Liver (tissue), 9 donors: ENCODE measurements around the gene NCR2. TPM values are rescaled to one million over a fixed set of nuclear protein-coding genes. Genes with fewer than 3 reads are reported as not detected.

Source experiments
- DNase-seq: peaks from one replicate; pipeline ENCODE4 v3.0.0-alpha.2; 2017; ENCODE audit warnings: low spot score
- H3K27ac ChIP-seq, 2 donors: one replicate each; pipeline ENCODE4 v1.7.0; 2013; ENCODE audit warnings: inconsistent platforms in 2 of 2, low read length in 2 of 2, control low read depth in 1 of 2, low read depth in 1 of 2, mild to moderate bottlenecking in 1 of 2
- H3K27me3 ChIP-seq, 4 donors: one replicate each; pipeline versions ENCODE4 v1.6.1 to v1.7.0; 2013; ENCODE audit warnings: low read length in 3 of 4, inconsistent platforms in 1 of 4, mild to moderate bottlenecking in 1 of 4, moderate library complexity in 1 of 4; ENCODE audit not compliant: control insufficient read depth in 4 of 4, insufficient read depth in 4 of 4
- H3K36me3 ChIP-seq, 4 donors: one replicate each; pipeline versions ENCODE4 v1.6.1 to v1.7.0; 2013; ENCODE audit warnings: low read length in 3 of 4, mild to moderate bottlenecking in 3 of 4, low read depth in 1 of 4, moderate library complexity in 1 of 4; ENCODE audit not compliant: control insufficient read depth in 4 of 4, insufficient read depth in 3 of 4
- H3K4me1 ChIP-seq, 4 donors: one replicate each; pipeline versions ENCODE4 v1.6.1 to v1.7.0; 2013; ENCODE audit warnings: low read length in 3 of 4, mild to moderate bottlenecking in 3 of 4, moderate library complexity in 1 of 4; ENCODE audit not compliant: control insufficient read depth in 4 of 4, insufficient read depth in 4 of 4
- H3K4me3 ChIP-seq, 3 donors: one replicate each; pipeline versions ENCODE4 v1.6.1 to v1.7.0; 2013; ENCODE audit warnings: low read length in 3 of 3, control low read depth in 1 of 3, low read depth in 1 of 3, mild to moderate bottlenecking in 1 of 3
- H3K9ac ChIP-seq, 2 donors: one replicate each; pipeline ENCODE4 v1.7.0; 2013; ENCODE audit warnings: low read length in 2 of 2, mild to moderate bottlenecking in 2 of 2, moderate library complexity in 2 of 2, control low read depth in 1 of 2, low read depth in 1 of 2
- H3K9me3 ChIP-seq, 4 donors: one replicate each; pipeline versions ENCODE4 v1.6.1 to v1.7.0; 2013; ENCODE audit warnings: low read length in 3 of 4; ENCODE audit not compliant: control insufficient read depth in 4 of 4
- ATF3 ChIP-seq: IDR thresholded peaks from 2 replicates; pipeline ENCODE4 v1.6.1; 2016; ENCODE audit warnings: antibody characterized with exemption
- CTCF ChIP-seq: fragments of 150-350 bp; IDR thresholded peaks from 2 replicates; pipeline ENCODE4 v1.5.1; 2017; ENCODE audit warnings: improper control_type of control experiment, low read depth, low read length; ENCODE audit not compliant: missing input control
- EGR1 ChIP-seq, 2 donors: IDR thresholded peaks; 2 replicates each; pipeline ENCODE4 v1.6.1; 2016 to 2018; ENCODE audit warnings: antibody characterized with exemption in 2 of 2, low read depth in 2 of 2
- FOXA1 ChIP-seq: IDR thresholded peaks from 2 replicates; pipeline ENCODE4 v1.6.1; 2016; ENCODE audit warnings: antibody characterized with exemption
- FOXA2 ChIP-seq: IDR thresholded peaks from 2 replicates; pipeline ENCODE4 v1.6.1; 2016; ENCODE audit warnings: antibody characterized with exemption
- GABPA ChIP-seq, 2 donors: IDR thresholded peaks in 1 of 2; conservative IDR thresholded peaks in 1 of 2; 2 replicates each; pipeline ENCODE4 v1.6.1; 2016; ENCODE audit warnings: antibody characterized with exemption in 2 of 2, mild to moderate bottlenecking in 1 of 2, moderate library complexity in 1 of 2
- HNF4A ChIP-seq, 2 donors: conservative IDR thresholded peaks; 2 replicates each; pipeline ENCODE4 v1.6.1; 2016; ENCODE audit warnings: antibody characterized with exemption in 2 of 2, mild to moderate bottlenecking in 2 of 2
- HNF4G ChIP-seq: IDR thresholded peaks from 2 replicates; pipeline ENCODE4 v1.6.1; 2016; ENCODE audit warnings: antibody characterized with exemption
- JUND ChIP-seq, 2 donors: IDR thresholded peaks; 2 replicates each; pipeline ENCODE4 v1.6.1; 2016; ENCODE audit warnings: antibody characterized with exemption in 2 of 2
- MAX ChIP-seq: IDR thresholded peaks from 2 replicates; pipeline ENCODE4 v1.6.1; 2016; ENCODE audit warnings: antibody characterized with exemption
- NR2F2 ChIP-seq: IDR thresholded peaks from 2 replicates; pipeline ENCODE4 v1.6.1; 2016; ENCODE audit warnings: antibody characterized with exemption
- RAD21 ChIP-seq, 2 donors: IDR thresholded peaks; 2 replicates each; pipeline ENCODE4 v1.6.1; 2016; ENCODE audit warnings: antibody characterized with exemption in 2 of 2, mild to moderate bottlenecking in 2 of 2
- REST ChIP-seq: IDR thresholded peaks from 2 replicates; pipeline ENCODE4 v1.6.1; 2016; ENCODE audit warnings: antibody characterized with exemption, mild to moderate bottlenecking
- RXRA ChIP-seq, 2 donors: IDR thresholded peaks; 2 replicates each; pipeline ENCODE4 v1.6.1; 2017 to 2018; ENCODE audit warnings: antibody characterized with exemption in 2 of 2, mild to moderate bottlenecking in 1 of 2
- SP1 ChIP-seq: IDR thresholded peaks from 2 replicates; pipeline ENCODE4 v1.6.1; 2018; ENCODE audit warnings: antibody characterized with exemption, mild to moderate bottlenecking
- TAF1 ChIP-seq: conservative IDR thresholded peaks from 2 replicates; pipeline ENCODE4 v1.6.1; 2016; ENCODE audit warnings: antibody characterized with exemption, mild to moderate bottlenecking
- YY1 ChIP-seq: IDR thresholded peaks from 2 replicates; pipeline ENCODE4 v1.6.1; 2016; ENCODE audit warnings: antibody characterized with exemption, mild to moderate bottlenecking
- ZBTB33 ChIP-seq: IDR thresholded peaks from 2 replicates; pipeline ENCODE4 v1.6.1; 2016; ENCODE audit warnings: antibody characterized with exemption
- WGBS: extraction: QIAGEN DNeasy Blood & Tissue Kit; methylation state at CpG from one replicate; pipeline ENCODE4 v1.1.7; 2013; 5-methylcytosine and 5-hydroxymethylcytosine counted together
- polyA plus RNA-seq, 2 donors: library from polyadenylated mRNA; stranded (reverse) in 1 of 2; unstranded in 1 of 2; fragments of 200-250 nt in 1 of 2; fragments of >200 nt in 1 of 2; fragmentation: Nextera tagmentation in 1 of 2; extraction: Ambion mirVana in 1 of 2; gene quantifications; one replicate each; pipeline versions ENCODE4 v1.2.1 to v1.2.3, GENCODE V29; 2013 to 2015
- total RNA-seq, 2 donors: library from RNA; depleted of rRNA; stranded (reverse); fragments of >200 nt; gene quantifications; one replicate each; pipeline ENCODE4 v1.2.3, GENCODE V29; 2014
- donor health status: healthy.
- donor health status: healthy.
- donor health status: healthy.
- donor health status: healthy.
- donor health status: healthy.

NCR2 gene
- total and polyA plus RNA-seq, 4 donors: not detected

GRCh38 chr6:41379306-41379705 lies 43.9 kb downstream of the NCR2 start:
- TF ChIP-seq JUND (IDR thresholded peaks at IDR 0.05) (no peak), ATF3 (no peak), GABPA (IDR thresholded peaks at IDR 0.05 in 1 of 2, conservative IDR thresholded peaks at IDR 0.05 in 1 of 2) (no peak), FOXA2 (no peak), MAX (no peak), SP1 (no peak), NR2F2 (no peak), REST (no peak), FOXA1 (no peak)
- Histone ChIP-seq H3K27me3 (peaks cover under 1 to 14% (median 9%) of the 10 kb centered on the region in 4 donors), H3K4me1 (peaks cover 0 to 7% (median 4%) of the 10 kb centered on the region in 4 donors), H3K36me3 (no peaks in the 10 kb centered on the region), H3K9ac (no peak overlapping the region), H3K27ac (no peak overlapping the region), H3K4me3 (no peak overlapping the region), H3K9me3 (no peaks in the 10 kb centered on the region)
- no peak for DNase-seq

GRCh38 chr6:41386594-41386993 lies 51.2 kb downstream of the NCR2 start:
- DNase-seq: no peak
- Histone ChIP-seq H3K4me3 (no peak overlapping the region), H3K9me3 (peaks cover 0 to 3% (median 0%) of the 10 kb centered on the region in 4 donors), H3K36me3 (no peaks in the 10 kb centered on the region), H3K9ac (no peak overlapping the region), H3K27me3 (peaks cover 0 to 4% (median 1%) of the 10 kb centered on the region in 4 donors), H3K4me1 (no peaks in the 10 kb centered on the region), H3K27ac (no peak overlapping the region)
- TF ChIP-seq MAX (no peak), TAF1 (no peak), HNF4G (no peak), NR2F2 (no peak), EGR1 (IDR thresholded peaks at IDR 0.05; ENCODE audit: low read depth in 2 of 2) (no peak), FOXA2 (no peak), FOXA1 (no peak), REST (no peak), RXRA (IDR thresholded peaks at IDR 0.05) (no peak), JUND (IDR thresholded peaks at IDR 0.05) (no peak), RAD21 (IDR thresholded peaks at IDR 0.05) (no peak), HNF4A (conservative IDR thresholded peaks at IDR 0.05) (no peak), YY1 (no peak), GABPA (IDR thresholded peaks at IDR 0.05 in 1 of 2, conservative IDR thresholded peaks at IDR 0.05 in 1 of 2) (no peak), CTCF (no peak), ATF3 (no peak), ZBTB33 (no peak)
- WGBS: 65% methylated on average over 2 of the region's 2 CpGs
